Colonic mucosa (tissue), 4 donors: Measurements from ENCODE around the gene TLX1. TPM values are rescaled to one million over a fixed set of nuclear protein-coding genes. Genes with fewer than 3 reads are reported as not detected.

Experiments used
- DNase-seq: peaks from one replicate; pipeline ENCODE4 v3.0.0-alpha.2; 2020
- H3K27ac ChIP-seq: fragments of 200-600 bp; one replicate; pipeline ENCODE4 v1.8.0; 2021
- H3K27me3 ChIP-seq: fragments of 200-600 bp; one replicate; pipeline ENCODE4 v1.8.0; 2021
- H3K36me3 ChIP-seq: fragments of 200-600 bp; one replicate; pipeline ENCODE4 v1.8.0; 2021
- H3K4me1 ChIP-seq: fragments of 200-600 bp; one replicate; pipeline ENCODE4 v1.8.0; 2021; ENCODE audit warnings: mild to moderate bottlenecking
- H3K4me3 ChIP-seq: fragments of 200-600 bp; one replicate; pipeline ENCODE4 v1.8.0; 2021
- H3K9ac ChIP-seq, 2 donors: one replicate each; pipeline ENCODE4 v1.7.0; 2013; ENCODE audit warnings: control low read depth in 2 of 2, low read depth in 2 of 2, low read length in 2 of 2
- H3K9me3 ChIP-seq: fragments of 200-600 bp; one replicate; pipeline ENCODE4 v1.8.0; 2021
- intact Hi-C: fragments of 100-400 bp; cut with DNase I; formaldehyde crosslinking; loops from one replicate; pipeline ENCODE4 v1.14.1; 2022
- total RNA-seq, 2 donors: library from RNA; stranded (reverse); fragmentation: NEBNext Ultra II Directional in 1 of 2; extraction: Animal tissue kit (Norgen Biotek cat#: 25700) in 1 of 2; gene quantifications; one replicate each; pipeline ENCODE4 v1.2.1, GENCODE V29; 2021
- TF ChIP-seq, protein P1 (sequence below): fragments of 200-600 bp; IDR thresholded peaks from one replicate; pipeline ENCODE4 v1.8.0; 2022; ENCODE audit warnings: antibody characterized with exemption, mild to moderate bottlenecking
- donor health status: healthy.
- donor health status: DM: no; HTN: no; CAD: no.
- donor health status: DM: no; HTN: no; CAD: no.

TLX1 gene
- total RNA-seq, 2 donors from 2014 or later, result 0.21 to 0.52 TPM

DNA sequence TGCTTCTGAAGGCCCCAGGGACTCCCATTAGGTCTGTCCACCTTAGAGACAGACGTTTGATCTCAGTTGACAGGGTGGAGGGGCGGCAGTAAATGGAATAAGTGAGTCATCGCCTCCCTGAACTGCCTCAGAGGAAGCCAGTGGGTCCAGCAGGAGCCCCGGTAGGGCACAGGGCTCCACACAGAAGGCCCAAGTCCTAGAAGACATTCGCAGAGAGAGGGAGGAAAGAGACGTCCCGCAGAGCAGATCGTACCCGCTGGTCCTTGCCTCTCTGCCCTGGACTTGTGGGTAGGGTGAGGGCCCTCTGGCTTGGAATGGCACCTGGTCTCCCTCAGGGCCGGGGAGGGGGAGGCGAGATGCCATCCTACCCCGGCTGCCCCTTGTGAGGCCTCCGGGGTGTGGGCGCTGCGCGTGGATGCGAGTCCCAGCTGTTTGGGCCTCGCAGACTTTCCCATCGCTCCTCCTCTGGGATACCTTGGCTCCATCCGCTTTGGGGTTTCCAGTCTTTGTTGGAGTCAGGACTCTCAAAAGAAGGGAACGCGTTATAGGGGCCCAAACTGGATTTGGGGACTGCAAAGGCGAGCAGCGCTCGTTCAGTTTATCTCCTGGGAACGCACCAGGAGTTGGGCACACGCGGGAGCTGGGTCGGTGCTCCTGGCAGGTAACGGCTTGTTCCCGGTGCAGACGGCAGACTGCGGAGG is 5.1 kb downstream of the TLX1 start:
- no peaks in the 10 kb centered on the region for H3K36me3 ChIP-seq
- DNase-seq, result no peak
- TF ChIP-seq, protein P1, sequence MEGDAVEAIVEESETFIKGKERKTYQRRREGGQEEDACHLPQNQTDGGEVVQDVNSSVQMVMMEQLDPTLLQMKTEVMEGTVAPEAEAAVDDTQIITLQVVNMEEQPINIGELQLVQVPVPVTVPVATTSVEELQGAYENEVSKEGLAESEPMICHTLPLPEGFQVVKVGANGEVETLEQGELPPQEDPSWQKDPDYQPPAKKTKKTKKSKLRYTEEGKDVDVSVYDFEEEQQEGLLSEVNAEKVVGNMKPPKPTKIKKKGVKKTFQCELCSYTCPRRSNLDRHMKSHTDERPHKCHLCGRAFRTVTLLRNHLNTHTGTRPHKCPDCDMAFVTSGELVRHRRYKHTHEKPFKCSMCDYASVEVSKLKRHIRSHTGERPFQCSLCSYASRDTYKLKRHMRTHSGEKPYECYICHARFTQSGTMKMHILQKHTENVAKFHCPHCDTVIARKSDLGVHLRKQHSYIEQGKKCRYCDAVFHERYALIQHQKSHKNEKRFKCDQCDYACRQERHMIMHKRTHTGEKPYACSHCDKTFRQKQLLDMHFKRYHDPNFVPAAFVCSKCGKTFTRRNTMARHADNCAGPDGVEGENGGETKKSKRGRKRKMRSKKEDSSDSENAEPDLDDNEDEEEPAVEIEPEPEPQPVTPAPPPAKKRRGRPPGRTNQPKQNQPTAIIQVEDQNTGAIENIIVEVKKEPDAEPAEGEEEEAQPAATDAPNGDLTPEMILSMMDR, result no peak
- no peak overlapping the region for H3K4me3 ChIP-seq
- H3K9me3 ChIP-seq, result no peaks in the 10 kb centered on the region
- no peak overlapping the region for H3K27ac ChIP-seq
- intact Hi-C loops, result no loop called here
- H3K9ac ChIP-seq, result no peak overlapping the region
- peaks cover 99% of the 10 kb centered on the region for H3K27me3 ChIP-seq
- peaks cover 4% of the 10 kb centered on the region for H3K4me1 ChIP-seq

DNA sequence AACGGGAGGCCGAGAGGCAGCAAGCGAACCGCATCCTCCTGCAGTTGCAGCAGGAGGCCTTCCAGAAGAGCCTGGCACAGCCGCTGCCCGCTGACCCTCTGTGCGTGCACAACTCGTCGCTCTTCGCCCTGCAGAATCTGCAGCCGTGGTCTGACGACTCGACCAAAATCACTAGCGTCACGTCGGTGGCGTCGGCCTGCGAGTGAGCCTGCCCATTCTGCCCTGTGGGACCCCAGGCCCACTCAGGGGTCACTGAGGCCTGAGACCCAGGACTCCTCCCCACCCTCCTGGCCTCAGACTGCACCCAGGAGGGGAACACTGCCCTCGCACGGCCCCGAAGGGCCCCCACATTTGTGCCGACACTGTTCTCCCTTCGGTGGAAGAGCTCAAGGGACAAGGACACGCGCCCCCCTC is 5.6 kb downstream of the TLX1 start:
- Histone ChIP-seq H3K27ac (no peak overlapping the region), H3K27me3 (peaks cover 99% of the 10 kb centered on the region), H3K9ac (no peak overlapping the region), H3K4me3 (no peak overlapping the region), H3K36me3 (no peaks in the 10 kb centered on the region), H3K9me3 (no peaks in the 10 kb centered on the region), H3K4me1 (peaks cover under 1% of the 10 kb centered on the region)
- TF ChIP-seq, protein P1, result no peak
- intact Hi-C loops, result no loop called here
- no peak for DNase-seq

DNA sequence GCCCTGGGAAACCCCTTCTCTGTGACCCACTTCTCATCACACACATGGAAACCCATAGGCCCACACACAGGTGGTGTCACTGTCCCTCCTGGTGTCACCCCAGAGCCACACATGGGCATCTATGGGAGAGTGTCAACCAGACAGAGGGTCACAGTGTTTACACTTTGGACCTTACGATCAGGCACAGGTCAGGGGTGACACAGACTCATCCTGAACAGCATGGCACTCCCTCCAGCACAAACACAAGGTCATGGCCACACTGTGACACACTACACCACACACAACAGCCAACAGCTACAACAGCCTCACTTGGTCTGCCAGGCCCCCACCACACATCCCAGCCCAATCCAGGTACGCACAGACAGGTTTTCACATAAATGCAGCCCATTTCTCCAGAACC is 6.2 kb downstream of the TLX1 start:
- H3K9me3 ChIP-seq, result no peaks in the 10 kb centered on the region
- DNase-seq, result no peak
- no peak overlapping the region for H3K27ac ChIP-seq
- TF ChIP-seq, protein P1, result no peak
- H3K4me3 ChIP-seq, result no peak overlapping the region
- intact Hi-C loops, result no loop called here
- no peaks in the 10 kb centered on the region for H3K36me3 ChIP-seq
- no peaks in the 10 kb centered on the region for H3K4me1 ChIP-seq
- no peak overlapping the region for H3K9ac ChIP-seq
- peaks cover 98% of the 10 kb centered on the region for H3K27me3 ChIP-seq

DNA sequence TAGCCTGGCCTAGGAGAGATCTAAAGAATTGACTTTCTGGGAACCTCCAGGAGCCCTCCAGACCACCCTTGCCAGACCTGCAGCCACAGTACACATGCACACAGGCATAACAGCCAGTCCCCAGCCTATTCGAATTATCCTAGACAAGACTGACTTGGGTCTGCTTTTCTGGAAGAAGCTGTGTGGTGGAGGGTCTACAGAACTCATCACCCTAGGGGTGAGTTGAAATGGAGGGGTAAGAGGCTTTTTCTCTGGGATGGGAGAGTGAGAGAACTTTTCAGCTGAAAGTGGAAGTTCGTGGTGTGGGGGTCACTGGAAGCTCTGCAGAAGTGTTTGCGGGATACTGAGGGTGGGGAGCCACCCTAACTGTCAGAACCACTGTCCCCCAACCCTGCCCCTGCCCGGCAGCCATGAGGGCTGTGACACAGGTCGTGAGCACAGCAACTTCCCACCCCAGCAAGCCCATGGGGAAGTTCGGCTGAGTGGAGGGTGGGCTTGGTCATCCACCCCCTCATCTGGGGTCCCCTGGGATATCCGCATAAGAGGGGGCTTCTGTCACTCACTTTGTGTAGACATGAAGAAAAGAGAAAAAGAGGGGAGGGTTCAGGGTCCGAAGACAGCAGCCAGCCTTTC is 7.8 kb downstream of the TLX1 start:
- Histone ChIP-seq H3K4me1 (no peaks in the 10 kb centered on the region), H3K27me3 (peaks cover 97% of the 10 kb centered on the region), H3K9me3 (no peaks in the 10 kb centered on the region), H3K27ac (no peak overlapping the region), H3K9ac (no peak overlapping the region), H3K4me3 (no peak overlapping the region), H3K36me3 (no peaks in the 10 kb centered on the region)
- TF ChIP-seq, protein P1, result no peak
- intact Hi-C loops, result no loop called here
- no peak for DNase-seq

DNA sequence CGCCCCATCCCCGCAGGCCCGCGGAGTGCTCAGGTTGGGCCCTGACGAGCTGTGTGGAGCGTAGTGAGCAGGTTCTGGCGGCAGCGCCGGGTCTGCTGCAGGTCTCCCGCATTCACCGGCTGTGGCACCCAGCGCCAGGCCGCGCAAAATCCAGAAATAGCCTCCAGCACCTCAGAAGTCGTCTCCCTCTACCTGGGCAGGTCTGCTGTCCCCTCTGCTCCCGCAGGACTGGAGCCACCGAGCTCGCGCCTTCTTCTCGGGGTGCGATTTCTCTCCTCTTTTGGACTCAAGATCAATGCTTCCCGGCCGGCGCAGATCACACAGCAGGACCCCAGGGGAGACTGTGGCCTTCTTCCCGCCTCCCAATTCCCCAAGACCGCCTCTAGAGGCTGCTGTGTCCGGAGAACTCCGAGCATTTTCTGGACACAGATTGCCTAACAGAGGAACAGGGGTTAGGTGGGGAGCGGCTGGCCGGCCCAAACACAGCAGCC is 8.4 kb downstream of the TLX1 start:
- no peak overlapping the region for H3K4me3 ChIP-seq
- H3K27me3 ChIP-seq, result peaks cover 94% of the 10 kb centered on the region
- intact Hi-C loops, result no loop called here
- H3K4me1 ChIP-seq, result no peaks in the 10 kb centered on the region
- H3K27ac ChIP-seq, result no peak overlapping the region
- no peaks in the 10 kb centered on the region for H3K36me3 ChIP-seq
- DNase-seq, result no peak
- no peak overlapping the region for H3K9ac ChIP-seq
- H3K9me3 ChIP-seq, result no peaks in the 10 kb centered on the region
- TF ChIP-seq, protein P1, result no peak
